K562 (cell line): ENCODE results near the gene ZDHHC17. TPM values are rescaled to one million over a fixed set of nuclear protein-coding genes. Genes with fewer than 3 reads are reported as not detected.

Experiments used
- ATAC-seq: fragments of 200-7000 bp; cut with Tn5 transposase; 3 replicates; pipeline ENCODE4 v1.9.1; 2020; ENCODE audit warnings: moderate library complexity
- BruUV-seq: library from RNA; stranded (reverse); fragments of 400-500 nt; replicated peaks from 2 replicates; lab custom pipeline; 2021; lab: Mats Ljungman, UMichigan
- CTCF ChIA-PET: fragments of 300-600 bp; formaldehyde crosslinking; extraction: SDS; loops from one replicate; lab custom pipeline; 2021; ENCODE audit warnings: low intra/inter-chr PET ratio; lab: Yijun Ruan, JAX
- POLR2A ChIA-PET: fragments of 300-600, 350-650 bp; sonication (Branson Sonifier 250); formaldehyde crosslinking; extraction: SDS; loops from one replicate; lab custom pipeline; 2021; ENCODE audit warnings: antibody characterized with exemption, inconsistent platforms; lab: Yijun Ruan, JAX
- DNase-seq, 4 experiments: peaks; one replicate each; pipeline versions ENCODE4 v3.0.0 to v3.0.0-alpha.2; 2011 to 2018; ENCODE audit warnings: low spot score in 3 of 4, mixed read lengths in 3 of 4; ENCODE audit errors: extremely low read depth in 1 of 4
- FAIRE-seq: peaks from 2 replicates; lab custom pipeline; 2011; peaks lifted over from hg19 to GRCh38; lab: Jason Lieb, UNC
- H2AFZ ChIP-seq: 2 replicates; pipeline ENCODE4 v1.6.0; 2011; ENCODE audit warnings: low read depth, low read length, control low read depth, inconsistent platforms
- H3K27ac ChIP-seq: fragments of 200-600 bp; 3 replicates; pipeline ENCODE4 v1.8.0; 2011; ENCODE audit warnings: low read depth, mild to moderate bottlenecking, control low read depth, inconsistent platforms, low read length, moderate library complexity, mixed read lengths; ENCODE audit errors: extremely low read depth
- H3K27me3 ChIP-seq, 2 experiments: fragments of 300-600 bp in 1 of 2; 2 replicates in 1 of 2; 3 replicates in 1 of 2; pipeline versions ENCODE4 v1.6.0 to v1.8.0; 2011; ENCODE audit warnings: inconsistent platforms in 2 of 2, low read length in 2 of 2, mild to moderate bottlenecking in 1 of 2, mixed read lengths in 1 of 2, moderate library complexity in 1 of 2; ENCODE audit not compliant: control insufficient read depth in 2 of 2, insufficient read depth in 2 of 2
- H3K36me3 ChIP-seq: fragments of 300-600 bp; 3 replicates; pipeline ENCODE4 v1.8.0; 2011; ENCODE audit warnings: mild to moderate bottlenecking, low read length, inconsistent platforms; ENCODE audit not compliant: control insufficient read depth, insufficient read depth
- H3K4me1 ChIP-seq, 2 experiments: fragments of 200-600 bp in 1 of 2; replicated peaks in 1 of 2; 2 replicates in 1 of 2; 3 replicates in 1 of 2; pipeline versions ENCODE4 v1.5.1 to v1.8.0; 2011; ENCODE audit warnings: inconsistent platforms in 2 of 2, low read length in 2 of 2, mild to moderate bottlenecking in 1 of 2, mixed read lengths in 1 of 2, moderate library complexity in 1 of 2; ENCODE audit not compliant: control insufficient read depth in 2 of 2, insufficient read depth in 2 of 2
- H3K4me2 ChIP-seq: 2 replicates; pipeline ENCODE4 v1.6.1; 2011; ENCODE audit warnings: low read length, control low read depth, inconsistent platforms, mixed read lengths; ENCODE audit not compliant: insufficient read depth
- H3K4me3 ChIP-seq: fragments of 200-600 bp; sonication (generic), shearing (Covaris generic); 2 replicates; pipeline ENCODE4 v1.5.1; 2016; ENCODE audit warnings: control low read depth, inconsistent platforms
- H3K79me2 ChIP-seq: fragments of 200-600 bp; 3 replicates; pipeline ENCODE4 v1.8.0; 2011; ENCODE audit warnings: low read length, inconsistent platforms; ENCODE audit not compliant: control insufficient read depth, insufficient read depth
- H3K9ac ChIP-seq, 2 experiments: 2 replicates each; pipeline versions ENCODE4 v1.6.0 to v1.6.1; 2011; ENCODE audit warnings: low read depth in 2 of 2, low read length in 2 of 2, control low read depth in 1 of 2, inconsistent platforms in 1 of 2, mild to moderate bottlenecking in 1 of 2, mixed read lengths in 1 of 2; ENCODE audit not compliant: insufficient read depth in 1 of 2
- H3K9me1 ChIP-seq: one replicate; pipeline ENCODE4 v1.6.0; 2011; ENCODE audit warnings: inconsistent platforms, mild to moderate bottlenecking, low read length, moderate library complexity; ENCODE audit not compliant: control insufficient read depth, insufficient read depth
- H3K9me3 ChIP-seq: replicated peaks from 2 replicates; pipeline ENCODE4 v1.5.1; 2011; ENCODE audit warnings: low read depth, low read length, inconsistent platforms; ENCODE audit not compliant: control insufficient read depth, insufficient read depth
- H4K20me1 ChIP-seq: replicated peaks from 2 replicates; pipeline ENCODE4 v1.6.1; 2011; ENCODE audit warnings: low read length, inconsistent platforms, mixed read lengths; ENCODE audit not compliant: control insufficient read depth, insufficient read depth
- ASH1L ChIP-seq: fragments of 450-650 bp; IDR thresholded peaks from 2 replicates; pipeline ENCODE4 v1.6.1; 2018; ENCODE audit warnings: borderline replicate concordance, mild to moderate bottlenecking, low read depth; ENCODE audit not compliant: partially characterized antibody
- BDP1 ChIP-seq: IDR thresholded peaks from 3 replicates; pipeline ENCODE4 v1.6.1; 2011; ENCODE audit not compliant: insufficient read length, insufficient read depth
- HNRNPL ChIP-seq: fragments of 200-400 bp; formaldehyde crosslinking; IDR thresholded peaks from 2 replicates; pipeline ENCODE4 v1.6.1; 2017; ENCODE audit warnings: low read depth, mild to moderate bottlenecking, low read length
- LEF1 ChIP-seq: fragments of 450-650 bp; IDR thresholded peaks from 2 replicates; pipeline ENCODE4 v1.6.1; 2016; ENCODE audit warnings: mild to moderate bottlenecking
- MEF2D ChIP-seq: conservative IDR thresholded peaks from 2 replicates; pipeline ENCODE4 v1.6.1; 2016; ENCODE audit warnings: low read depth, missing genetic modification characterization, missing compliant biosample characterization
- MYC ChIP-seq, 2 experiments: fragments of 250-450 bp in 1 of 2; sonication (Bioruptor Pico) in 1 of 2; IDR thresholded peaks; 2 replicates each; pipeline versions ENCODE4 v1.5.1 to v1.6.1; 2012 to 2021; ENCODE audit warnings: low read depth in 2 of 2, borderline replicate concordance in 1 of 2, improper control_type of control experiment in 1 of 2, low read length in 1 of 2, mild to moderate bottlenecking in 1 of 2, moderate library complexity in 1 of 2
- POLR3A ChIP-seq: IDR thresholded peaks from 2 replicates; pipeline ENCODE4 v1.6.1; 2011; ENCODE audit warnings: borderline replicate concordance, mild to moderate bottlenecking, moderate library complexity; ENCODE audit not compliant: insufficient read length, insufficient read depth; ENCODE audit errors: extremely low read depth
- STAG1 ChIP-seq: sonication (generic); formaldehyde crosslinking; IDR thresholded peaks from 2 replicates; pipeline ENCODE4 v1.5.0; 2020; ENCODE audit warnings: missing genetic modification reagents, borderline replicate concordance
- TAL1 ChIP-seq: fragments of 450-650 bp; IDR thresholded peaks from 2 replicates; pipeline ENCODE4 v1.6.1; 2016; ENCODE audit warnings: mild to moderate bottlenecking
- ZNF668 ChIP-seq: fragments of 250-450 bp; sonication (Bioruptor Pico); IDR thresholded peaks from 2 replicates; pipeline ENCODE4 v1.8.0; 2022; ENCODE audit warnings: mild to moderate bottlenecking, inconsistent platforms
- ZNF780A ChIP-seq: fragments of 250-450 bp; sonication (Bioruptor Pico); IDR thresholded peaks from 2 replicates; pipeline ENCODE4 v1.5.0; 2021; ENCODE audit warnings: mild to moderate bottlenecking
- WGBS: fragments of 100-300 bp; shearing (Covaris generic); methylation state at CpG from one replicate; pipeline ENCODE4 v1.1.6; 2016; ENCODE audit warnings: low coverage, mixed read lengths; ENCODE audit not compliant: insufficient coverage; ENCODE audit errors: missing lambda C conversion rate; 5-methylcytosine and 5-hydroxymethylcytosine counted together
- in situ Hi-C: fragments of 300-500 bp; cut with MboI; formaldehyde crosslinking; loops from 4 replicates; pipeline ENCODE4 v1.15.0; 2018; ENCODE audit warnings: inconsistent platforms, mixed read lengths
- intact Hi-C: fragments of 100-400 bp; cut with micrococcal nuclease; formaldehyde crosslinking; loops from 2 replicates; pipeline ENCODE4 v1.14.2; 2022
- polyA plus RNA-seq, 8 experiments: library from polyadenylated mRNA; depleted of rRNA in 4 of 8; stranded (reverse) in 5 of 8; unstranded in 3 of 8; fragments of >200 nt; fragmentation: Nextera tagmentation in 2 of 8; fragmentation: Illumina TruSeq in 1 of 8; extraction: Ambion mirVana in 2 of 8; extraction: Trizol in 1 of 8; gene quantifications; 2 replicates each; pipeline versions ENCODE4 v1.2.1 to v1.2.3, GENCODE V29; 2011 to 2014; ENCODE audit warnings: inconsistent platforms in 1 of 8, missing spikeins in 1 of 8
- total RNA-seq, 7 experiments: library from RNA; depleted of rRNA in 6 of 7; stranded (reverse); fragments of >200 nt in 6 of 7; fragmentation: Illumina TruSeq in 2 of 7; extraction: Trizol in 2 of 7; gene quantifications; 2 replicates each; pipeline versions ENCODE4 v1.2.1 to v1.2.3, GENCODE V29; 2011 to 2021; ENCODE audit warnings: low replicate concordance in 1 of 7
- TF ChIP-seq, protein P1 (sequence below): fragments of 250-450 bp; sonication (Bioruptor Pico); IDR thresholded peaks from 2 replicates; pipeline ENCODE4 v1.8.0; 2021; ENCODE audit warnings: moderate library complexity, mild to moderate bottlenecking, inconsistent platforms
- TF ChIP-seq, protein P2 (sequence below): fragments of 450-650 bp; formaldehyde crosslinking; IDR thresholded peaks from 2 replicates; pipeline ENCODE4 v1.4.0; 2020; ENCODE audit warnings: mild to moderate bottlenecking, mixed read lengths
- TF ChIP-seq, protein P3 (sequence below): fragments of 450-650 bp; IDR thresholded peaks from 2 replicates; pipeline ENCODE4 v1.6.1; 2017; ENCODE audit warnings: antibody characterized with exemption, mild to moderate bottlenecking

Gene ZDHHC17
- total and polyA plus RNA-seq, 9 of the 15 experiments (the other 6 are each of a cell fraction or from before 2014, with no cell fraction given), result 6.7 to 66.0 (median 27.5) TPM

DNA sequence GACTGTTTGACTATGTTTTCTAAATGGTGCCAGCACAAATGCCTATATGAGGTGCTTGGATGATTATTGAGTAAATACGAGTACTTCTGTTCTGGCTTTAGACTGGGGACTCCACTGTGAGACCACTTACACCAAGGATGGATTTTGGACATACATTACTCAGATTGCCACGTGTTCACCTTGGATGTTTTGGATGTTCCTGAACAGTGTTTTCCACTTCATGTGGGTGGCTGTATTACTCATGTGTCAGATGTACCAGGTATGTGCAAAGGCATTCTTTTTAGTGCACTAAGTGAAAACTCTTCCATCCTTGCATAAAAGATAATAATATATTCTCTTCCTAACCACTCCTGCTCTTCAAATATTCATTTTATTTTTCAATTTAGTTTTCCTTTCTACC is 84.2 kb downstream of the ZDHHC17 start (continued):
- TF ChIP-seq, protein P1, sequence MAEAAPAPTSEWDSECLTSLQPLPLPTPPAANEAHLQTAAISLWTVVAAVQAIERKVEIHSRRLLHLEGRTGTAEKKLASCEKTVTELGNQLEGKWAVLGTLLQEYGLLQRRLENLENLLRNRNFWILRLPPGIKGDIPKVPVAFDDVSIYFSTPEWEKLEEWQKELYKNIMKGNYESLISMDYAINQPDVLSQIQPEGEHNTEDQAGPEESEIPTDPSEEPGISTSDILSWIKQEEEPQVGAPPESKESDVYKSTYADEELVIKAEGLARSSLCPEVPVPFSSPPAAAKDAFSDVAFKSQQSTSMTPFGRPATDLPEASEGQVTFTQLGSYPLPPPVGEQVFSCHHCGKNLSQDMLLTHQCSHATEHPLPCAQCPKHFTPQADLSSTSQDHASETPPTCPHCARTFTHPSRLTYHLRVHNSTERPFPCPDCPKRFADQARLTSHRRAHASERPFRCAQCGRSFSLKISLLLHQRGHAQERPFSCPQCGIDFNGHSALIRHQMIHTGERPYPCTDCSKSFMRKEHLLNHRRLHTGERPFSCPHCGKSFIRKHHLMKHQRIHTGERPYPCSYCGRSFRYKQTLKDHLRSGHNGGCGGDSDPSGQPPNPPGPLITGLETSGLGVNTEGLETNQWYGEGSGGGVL, result no peak
- TF ChIP-seq ASH1L (no peak), POLR3A (no peak), TAL1 (no peak)

DNA sequence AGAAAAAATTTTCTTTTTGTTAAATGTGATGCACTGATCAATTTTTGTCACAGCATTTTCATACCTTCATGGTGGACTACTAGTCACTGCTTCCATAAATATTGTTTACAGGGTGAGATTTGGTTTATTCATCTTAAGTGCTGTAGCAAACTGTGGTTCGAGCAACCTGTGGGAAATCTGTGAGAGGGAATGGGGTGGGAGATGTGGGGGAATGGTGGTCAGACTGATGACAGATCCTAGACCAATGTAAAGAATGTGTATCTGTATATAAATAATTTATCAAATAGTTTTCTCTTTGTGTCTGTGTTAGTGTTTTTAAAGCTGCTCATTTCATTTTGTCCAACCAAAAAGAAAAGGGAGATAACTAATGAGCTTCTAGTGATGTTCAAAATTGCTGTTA is 88.2 kb downstream of the ZDHHC17 start:
- BruUV-seq, result no TSS peak
- 81% methylated on average over 1 of the region's 1 CpG for WGBS
- POLR2A ChIA-PET, result interaction anchor here (0.9 kb wide), 1 partner anchor 13 kb away, joined by 3 read pairs; no protein-coding TSS in a partner anchor
- TF ChIP-seq, protein P2, sequence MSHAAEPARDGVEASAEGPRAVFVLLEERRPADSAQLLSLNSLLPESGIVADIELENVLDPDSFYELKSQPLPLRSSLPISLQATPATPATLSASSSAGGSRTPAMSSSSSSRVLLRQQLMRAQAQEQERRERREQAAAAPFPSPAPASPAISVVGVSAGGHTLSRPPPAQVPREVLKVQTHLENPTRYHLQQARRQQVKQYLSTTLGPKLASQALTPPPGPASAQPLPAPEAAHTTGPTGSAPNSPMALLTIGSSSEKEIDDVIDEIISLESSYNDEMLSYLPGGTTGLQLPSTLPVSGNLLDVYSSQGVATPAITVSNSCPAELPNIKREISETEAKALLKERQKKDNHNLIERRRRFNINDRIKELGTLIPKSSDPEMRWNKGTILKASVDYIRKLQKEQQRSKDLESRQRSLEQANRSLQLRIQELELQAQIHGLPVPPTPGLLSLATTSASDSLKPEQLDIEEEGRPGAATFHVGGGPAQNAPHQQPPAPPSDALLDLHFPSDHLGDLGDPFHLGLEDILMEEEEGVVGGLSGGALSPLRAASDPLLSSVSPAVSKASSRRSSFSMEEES (CRISPR knock-in tag), result no peak
- TF ChIP-seq BDP1, result no peak
- TF ChIP-seq ZNF780A, result no peak
- no peak for TF ChIP-seq LEF1
- TF ChIP-seq, protein P3, sequence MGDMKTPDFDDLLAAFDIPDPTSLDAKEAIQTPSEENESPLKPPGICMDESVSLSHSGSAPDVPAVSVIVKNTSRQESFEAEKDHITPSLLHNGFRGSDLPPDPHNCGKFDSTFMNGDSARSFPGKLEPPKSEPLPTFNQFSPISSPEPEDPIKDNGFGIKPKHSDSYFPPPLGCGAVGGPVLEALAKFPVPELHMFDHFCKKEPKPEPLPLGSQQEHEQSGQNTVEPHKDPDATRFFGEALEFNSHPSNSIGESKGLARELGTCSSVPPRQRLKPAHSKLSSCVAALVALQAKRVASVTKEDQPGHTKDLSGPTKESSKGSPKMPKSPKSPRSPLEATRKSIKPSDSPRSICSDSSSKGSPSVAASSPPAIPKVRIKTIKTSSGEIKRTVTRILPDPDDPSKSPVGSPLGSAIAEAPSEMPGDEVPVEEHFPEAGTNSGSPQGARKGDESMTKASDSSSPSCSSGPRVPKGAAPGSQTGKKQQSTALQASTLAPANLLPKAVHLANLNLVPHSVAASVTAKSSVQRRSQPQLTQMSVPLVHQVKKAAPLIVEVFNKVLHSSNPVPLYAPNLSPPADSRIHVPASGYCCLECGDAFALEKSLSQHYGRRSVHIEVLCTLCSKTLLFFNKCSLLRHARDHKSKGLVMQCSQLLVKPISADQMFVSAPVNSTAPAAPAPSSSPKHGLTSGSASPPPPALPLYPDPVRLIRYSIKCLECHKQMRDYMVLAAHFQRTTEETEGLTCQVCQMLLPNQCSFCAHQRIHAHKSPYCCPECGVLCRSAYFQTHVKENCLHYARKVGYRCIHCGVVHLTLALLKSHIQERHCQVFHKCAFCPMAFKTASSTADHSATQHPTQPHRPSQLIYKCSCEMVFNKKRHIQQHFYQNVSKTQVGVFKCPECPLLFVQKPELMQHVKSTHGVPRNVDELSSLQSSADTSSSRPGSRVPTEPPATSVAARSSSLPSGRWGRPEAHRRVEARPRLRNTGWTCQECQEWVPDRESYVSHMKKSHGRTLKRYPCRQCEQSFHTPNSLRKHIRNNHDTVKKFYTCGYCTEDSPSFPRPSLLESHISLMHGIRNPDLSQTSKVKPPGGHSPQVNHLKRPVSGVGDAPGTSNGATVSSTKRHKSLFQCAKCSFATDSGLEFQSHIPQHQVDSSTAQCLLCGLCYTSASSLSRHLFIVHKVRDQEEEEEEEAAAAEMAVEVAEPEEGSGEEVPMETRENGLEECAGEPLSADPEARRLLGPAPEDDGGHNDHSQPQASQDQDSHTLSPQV, result no peak
- no peak for TF ChIP-seq HNRNPL
- no peak for TF ChIP-seq MEF2D (tag)
- TF ChIP-seq ZNF668 (CRISPR knock-in tag), result no peak
- no peak for TF ChIP-seq MYC (IDR thresholded peaks at IDR 0.05; ENCODE audit: low read depth, low read length)
- TF ChIP-seq MYC (CRISPR knock-in tag; IDR thresholded peaks at IDR 0.05; ENCODE audit: borderline replicate concordance, low read depth), result no peak
- no peak for TF ChIP-seq STAG1 (CRISPR knock-in tag)

More for the DNA sequence above, 88.2 kb downstream of the ZDHHC17 start:
- intact Hi-C loops, result no loop called here
- Histone ChIP-seq H3K27ac (no peak overlapping the region), H2AFZ (no peak overlapping the region), H3K79me2 (no peaks in the 10 kb centered on the region), H3K9ac (no peak overlapping the region), H3K9me1 (no peaks in the 10 kb centered on the region), H3K4me1 (no peaks in the 10 kb centered on the region), H3K9me3 (no peaks in the 10 kb centered on the region), H3K36me3 (peaks cover 25% of the 10 kb centered on the region), H4K20me1 (no peaks in the 10 kb centered on the region), H3K4me3 (no peak overlapping the region), H3K27me3 (no peaks in the 10 kb centered on the region), H3K4me2 (no peak overlapping the region)
- CTCF ChIA-PET, result no interaction called here
- in situ Hi-C loops, result no loop called here
- ATAC-seq (no peak), DNase-seq (no peak), FAIRE-seq (no peak)
